Upper lobe of left lung (tissue), 4 donors: ENCODE results near the gene CNR2.

Experiments used
- EP300 ChIP-seq, 4 donors: sonication (generic); formaldehyde crosslinking; IDR thresholded peaks; one replicate each; pipeline ENCODE4 v1.5.1; 2017; ENCODE audit warnings: antibody characterized with exemption in 4 of 4, control low read depth in 2 of 4
- POLR2AphosphoS5 ChIP-seq, 2 donors: sonication (generic); formaldehyde crosslinking; IDR thresholded peaks; one replicate each; pipeline ENCODE4 v1.5.1; 2017; ENCODE audit warnings: antibody characterized with exemption in 2 of 2
- TF ChIP-seq, protein P1 (sequence below), 6 experiments: fragments of 450-650 bp in 4 of 6; fragments of 200-600 bp in 2 of 6; sonication (generic) in 2 of 6; IDR thresholded peaks; one replicate each; pipeline ENCODE4 v1.5.1; 2016 to 2019; ENCODE audit warnings: antibody characterized with exemption in 6 of 6

DNA sequence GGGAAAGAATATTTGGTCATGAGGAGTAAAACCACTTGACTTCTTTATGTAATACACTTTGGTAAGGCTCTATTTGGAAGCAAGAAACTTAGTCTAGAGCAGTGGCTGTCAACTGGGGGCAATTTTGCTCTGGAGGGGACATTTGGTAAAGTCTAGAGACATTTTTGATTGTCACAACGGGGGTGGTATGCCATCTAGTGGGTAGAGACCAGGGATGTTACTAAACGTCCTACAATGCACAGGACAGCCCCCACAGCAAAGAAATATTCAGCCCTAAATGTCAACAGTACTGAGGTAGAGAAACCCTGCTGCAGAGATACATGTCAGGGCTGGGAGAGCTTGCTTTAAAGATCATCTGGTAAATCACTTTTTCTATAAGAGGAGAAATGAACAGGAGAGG, 58.6 kb downstream of the CNR2 start:
- TF ChIP-seq, protein P1, sequence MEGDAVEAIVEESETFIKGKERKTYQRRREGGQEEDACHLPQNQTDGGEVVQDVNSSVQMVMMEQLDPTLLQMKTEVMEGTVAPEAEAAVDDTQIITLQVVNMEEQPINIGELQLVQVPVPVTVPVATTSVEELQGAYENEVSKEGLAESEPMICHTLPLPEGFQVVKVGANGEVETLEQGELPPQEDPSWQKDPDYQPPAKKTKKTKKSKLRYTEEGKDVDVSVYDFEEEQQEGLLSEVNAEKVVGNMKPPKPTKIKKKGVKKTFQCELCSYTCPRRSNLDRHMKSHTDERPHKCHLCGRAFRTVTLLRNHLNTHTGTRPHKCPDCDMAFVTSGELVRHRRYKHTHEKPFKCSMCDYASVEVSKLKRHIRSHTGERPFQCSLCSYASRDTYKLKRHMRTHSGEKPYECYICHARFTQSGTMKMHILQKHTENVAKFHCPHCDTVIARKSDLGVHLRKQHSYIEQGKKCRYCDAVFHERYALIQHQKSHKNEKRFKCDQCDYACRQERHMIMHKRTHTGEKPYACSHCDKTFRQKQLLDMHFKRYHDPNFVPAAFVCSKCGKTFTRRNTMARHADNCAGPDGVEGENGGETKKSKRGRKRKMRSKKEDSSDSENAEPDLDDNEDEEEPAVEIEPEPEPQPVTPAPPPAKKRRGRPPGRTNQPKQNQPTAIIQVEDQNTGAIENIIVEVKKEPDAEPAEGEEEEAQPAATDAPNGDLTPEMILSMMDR (IDR thresholded peaks at IDR 0.05) = no peak
- TF ChIP-seq POLR2AphosphoS5 (IDR thresholded peaks at IDR 0.05) (no peak), EP300 (IDR thresholded peaks at IDR 0.05) (no peak)
